Activated naive CD4-positive, alpha-beta T cell treated with anti-CD3 and anti-CD28 coated beads, Interleukin-2, amount 10 ng/mL, durations not matched to agents 5 hours and 36 hours (primary cell): ENCODE results near the gene CST5. TPM values are rescaled to one million over a fixed set of nuclear protein-coding genes. Genes with fewer than 3 reads are reported as not detected.

Source experiments
- total RNA-seq, 2 experiments: library from RNA; stranded (reverse); gene quantifications; one replicate each; pipeline ENCODE4 v1.2.3, GENCODE V29; 2021

The CST5 gene
- not detected for total RNA-seq

GRCh38 chr20:23879328-23879798 lies at the start of gene CST5:
Gene CST5 (minus strand): TSS chr20:23879748. CDS start chr20:23879676, 72 bp downstream.

GRCh38 chr20:23826541-23827021 lies 53.0 kb downstream of the CST5 start, which contains the start of gene CST2:
Gene CST2 (minus strand): TSS chr20:23826729. CDS start chr20:23826660, 69 bp downstream.

Other genes with a start within 250 kb of the CST5 start
- under 1 TPM; 0.48 TPM for gene CST3, start 241.8 kb downstream of the CST5 start, total RNA-seq
- gene CST4, start 190.7 kb downstream of the CST5 start, total RNA-seq = not detected
- not detected for gene CST1, start 128.8 kb downstream of the CST5 start, total RNA-seq
- not detected for gene CST2, start 53.0 kb downstream of the CST5 start, total RNA-seq
- gene GGTLC1, start 109.0 kb upstream of the CST5 start, total RNA-seq = not detected